ENCODE results near the gene TMEM59. TPM values are rescaled to one million over a fixed set of nuclear protein-coding genes. Genes with fewer than 3 reads are reported as not detected.
A peak's percentile ranks its signal among the peaks of the same experiment; 100 is the strongest.

Gene TMEM59
- total and polyA plus RNA-seq, 2 of the 8 experiments (the other 6 are each of a cell fraction or from before 2014, with no cell fraction given) = 116 to 139 TPM

GRCh38 chr1:54053745-54054437 lies 887 bp upstream of the TMEM59 start:
- Histone ChIP-seq H2AFZ (ENCODE audit: low read length) (peak overlapping the region; percentile 65), H3K23me2 (ENCODE audit: low read depth, low read length) (no peaks in the 10 kb centered on the region), H3K14ac (ENCODE audit: insufficient read length) (no peak overlapping the region), H3K4me2 (ENCODE audit: insufficient read depth in 1 of 2, low read depth in 2 of 2, low read length in 2 of 2) (peak overlapping the region; percentile 75 to 79), H2BK20ac (ENCODE audit: low read length) (no peak overlapping the region), H3K27me3 (replicated peaks in 1 of 4; ENCODE audit: control insufficient read depth in 3 of 4, extremely low read depth in 1 of 4, insufficient read depth in 3 of 4, low read length in 3 of 4) (no peaks in the 10 kb centered on the region), H2BK12ac (ENCODE audit: low read depth, low read length) (no peak overlapping the region; the same call in 1 of the 2 replicates), H3K4ac (replicated peaks; ENCODE audit: insufficient read length, low read depth, low read length) (no peak overlapping the region), H4K5ac (ENCODE audit: insufficient read length, low read depth, low read length) (peak overlapping the region; percentile 31), H2BK120ac (replicated peaks; ENCODE audit: low read depth, low read length) (no peak overlapping the region), H3K36me3 (ENCODE audit: control insufficient read depth in 2 of 4, insufficient read depth in 4 of 4, low read length in 3 of 4) (no peaks in the 10 kb centered on the region), H3K23ac (ENCODE audit: insufficient read length) (no peak overlapping the region), H3K79me1 (ENCODE audit: low read depth, low read length) (peaks cover 2% of the 10 kb centered on the region; the same call in 1 of the 2 replicates), H4K8ac (ENCODE audit: extremely low read depth, insufficient read depth, low read length) (peak overlapping the region; percentile 91; the same call in 1 of the 2 replicates), H2BK15ac (ENCODE audit: low read length) (no peak overlapping the region), H2AK5ac (ENCODE audit: low read depth, low read length) (no peak overlapping the region), H3K4me3 (ENCODE audit: extremely low read depth in 1 of 4, insufficient read depth in 2 of 4, low read depth in 3 of 4, low read length in 4 of 4) (peak overlapping the region; percentile 72 to 96 (median 81)), H4K91ac (replicated peaks; ENCODE audit: insufficient read length, low read length) (peak overlapping the region; percentile 40), H2BK5ac (ENCODE audit: low read depth, low read length) (peak overlapping the region; percentile 28; the same call in 1 of the 2 replicates), H3K9me3 (ENCODE audit: insufficient read depth in 2 of 2, low read depth in 1 of 2, low read length in 1 of 2) (no peaks in the 10 kb centered on the region), H3K27ac (ENCODE audit: low read depth, low read length) (peak overlapping the region; percentile 43; the same call in 1 of the 2 replicates), H3K79me2 (ENCODE audit: control insufficient read depth in 1 of 2, insufficient read depth in 2 of 2, low read length in 2 of 2) (peaks cover 7 to 35% of the 10 kb centered on the region in 2 experiments; a peak in 3 of 4 replicates), H4K20me1 (replicated peaks in 1 of 2; ENCODE audit: control insufficient read depth in 1 of 2, insufficient read depth in 2 of 2, low read length in 2 of 2) (no peaks in the 10 kb centered on the region), H3K9ac (replicated peaks in 1 of 4; ENCODE audit: extremely low read depth in 1 of 4, low read depth in 3 of 4, low read length in 3 of 4) (peak overlapping the region in 3 of 4 experiments; percentile 26 to 62 (median 55); a peak in 6 of 7 replicates), H3K4me1 (replicated peaks in 1 of 4; ENCODE audit: control insufficient read depth in 3 of 4, insufficient read depth in 4 of 4, low read length in 3 of 4) (peaks cover 0 to 5% (median 3%) of the 10 kb centered on the region in 4 experiments; a peak in 4 of 7 replicates), H3K18ac (ENCODE audit: extremely low read depth, low read length) (no peak overlapping the region), H3K56ac (replicated peaks; ENCODE audit: insufficient read length, low read depth, low read length) (peak overlapping the region; percentile 81)
- CTCF ChIA-PET (ENCODE audit: partially characterized antibody) = interaction anchor here (0.6 to 1.4 kb wide), 4 partner anchors 17 to 37 kb away, joined by 3 to 5 read pairs (median 3); no protein-coding TSS in a partner anchor
- POLR2A ChIA-PET (ENCODE audit: partially characterized antibody) = interaction anchor here (1.1 to 2.4 kb wide), 3 partner anchors 9 to 62 kb away, joined by 3 to 6 read pairs (median 4); no protein-coding TSS in a partner anchor
- peak; percentile 8; the same call in 1 of the 2 replicates for TF ChIP-seq PHF8 (conservative IDR thresholded peaks at IDR 0.05; ENCODE audit: low read depth, low read length)
- peak; percentile 56 for TF ChIP-seq KDM4A (IDR thresholded peaks at IDR 0.05; ENCODE audit: low read depth, low read length, severe bottlenecking)
- no peak for TF ChIP-seq MAFK (IDR thresholded peaks at IDR 0.05; ENCODE audit: low read depth, low read length)
- peak; percentile 62 for TF ChIP-seq ASH2L (IDR thresholded peaks at IDR 0.05; ENCODE audit: low read length)
- FAIRE-seq = no peak
- no peak for DNase-seq (ENCODE audit: low read depth in 1 of 2, low spot score in 2 of 2)
- WGBS, 2 experiments (ENCODE audit: extremely low coverage in 1 of 2, insufficient coverage in 1 of 2, insufficient read length in 1 of 2, insufficient replicate concordance in 2 of 2, low coverage in 1 of 2, low lambda C conversion rate in 2 of 2, missing lambda C conversion rate in 1 of 2) = 32% methylated on average over 21 of the region's 21 CpGs; no CpG with 5 or more reads in 1 of the 2 experiments
